Parathyroid adenoma (tissue), 2 donors: Measurements from ENCODE around the gene ARL6IP5.

Source experiments
- H2AFZ ChIP-seq: fragments of 300-600 bp; sonication (generic); one replicate; pipeline ENCODE4 v1.7.0; 2017; ENCODE audit warnings: antibody characterized with exemption, mild to moderate bottlenecking
- H3K27ac ChIP-seq: fragments of 300-600 bp; sonication (generic); one replicate; pipeline ENCODE4 v1.7.0; 2017
- H3K27me3 ChIP-seq: fragments of 300-600 bp; sonication (generic); one replicate; pipeline ENCODE4 v1.7.0; 2017; ENCODE audit warnings: low read length; ENCODE audit not compliant: control insufficient read depth, insufficient read depth
- H3K36me3 ChIP-seq: fragments of 300-600 bp; sonication (generic); one replicate; pipeline ENCODE4 v1.7.0; 2017; ENCODE audit warnings: low read length; ENCODE audit not compliant: control insufficient read depth, insufficient read depth
- H3K4me1 ChIP-seq: fragments of 300-600 bp; sonication (generic); one replicate; pipeline ENCODE4 v1.7.0; 2017; ENCODE audit warnings: control low read depth
- H3K4me2 ChIP-seq: fragments of 300-600 bp; sonication (generic); one replicate; pipeline ENCODE4 v1.7.0; 2017; ENCODE audit warnings: low read length
- H3K4me3 ChIP-seq: fragments of 300-600 bp; sonication (generic); one replicate; pipeline ENCODE4 v1.7.0; 2017; ENCODE audit warnings: low read depth, low read length
- H3K79me2 ChIP-seq: fragments of 300-600 bp; sonication (generic); one replicate; pipeline ENCODE4 v1.7.0; 2017; ENCODE audit warnings: control low read depth
- H3K9ac ChIP-seq: fragments of 300-600 bp; sonication (generic); one replicate; pipeline ENCODE4 v1.7.0; 2017; ENCODE audit warnings: mild to moderate bottlenecking
- H3K9me3 ChIP-seq: fragments of 300-600 bp; sonication (generic); one replicate; pipeline ENCODE4 v1.7.0; 2017; ENCODE audit warnings: low read length; ENCODE audit not compliant: control insufficient read depth
- TF ChIP-seq, protein P1 (sequence below): fragments of 300-600 bp; sonication (generic); IDR thresholded peaks from one replicate; pipeline ENCODE4 v1.7.0; 2017; ENCODE audit warnings: antibody characterized with exemption, mild to moderate bottlenecking
- donor health status: primary hyperparathyroidism.

The ARL6IP5 gene

GRCh38 chr3:69121950-69122349, 37.2 kb downstream of the ARL6IP5 start:
- Histone ChIP-seq H3K9me3 (no peaks in the 10 kb centered on the region), H3K9ac (no peak overlapping the region), H3K4me3 (no peak overlapping the region), H3K79me2 (no peaks in the 10 kb centered on the region), H3K27ac (no peak overlapping the region), H3K27me3 (no peaks in the 10 kb centered on the region), H3K36me3 (no peaks in the 10 kb centered on the region), H3K4me1 (peaks cover 3% of the 10 kb centered on the region), H2AFZ (peak overlapping the region; percentile 3), H3K4me2 (no peak overlapping the region)
- TF ChIP-seq, protein P1, sequence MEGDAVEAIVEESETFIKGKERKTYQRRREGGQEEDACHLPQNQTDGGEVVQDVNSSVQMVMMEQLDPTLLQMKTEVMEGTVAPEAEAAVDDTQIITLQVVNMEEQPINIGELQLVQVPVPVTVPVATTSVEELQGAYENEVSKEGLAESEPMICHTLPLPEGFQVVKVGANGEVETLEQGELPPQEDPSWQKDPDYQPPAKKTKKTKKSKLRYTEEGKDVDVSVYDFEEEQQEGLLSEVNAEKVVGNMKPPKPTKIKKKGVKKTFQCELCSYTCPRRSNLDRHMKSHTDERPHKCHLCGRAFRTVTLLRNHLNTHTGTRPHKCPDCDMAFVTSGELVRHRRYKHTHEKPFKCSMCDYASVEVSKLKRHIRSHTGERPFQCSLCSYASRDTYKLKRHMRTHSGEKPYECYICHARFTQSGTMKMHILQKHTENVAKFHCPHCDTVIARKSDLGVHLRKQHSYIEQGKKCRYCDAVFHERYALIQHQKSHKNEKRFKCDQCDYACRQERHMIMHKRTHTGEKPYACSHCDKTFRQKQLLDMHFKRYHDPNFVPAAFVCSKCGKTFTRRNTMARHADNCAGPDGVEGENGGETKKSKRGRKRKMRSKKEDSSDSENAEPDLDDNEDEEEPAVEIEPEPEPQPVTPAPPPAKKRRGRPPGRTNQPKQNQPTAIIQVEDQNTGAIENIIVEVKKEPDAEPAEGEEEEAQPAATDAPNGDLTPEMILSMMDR = no peak

GRCh38 chr3:69122403-69122802, 37.7 kb downstream of the ARL6IP5 start, which contains the start of gene LMOD3:
Gene LMOD3 (minus strand): TSS chr3:69122595. CDS start chr3:69122386, 209 bp downstream.
- TF ChIP-seq, protein P1 = no peak
- Histone ChIP-seq H3K36me3 (no peaks in the 10 kb centered on the region), H3K9me3 (no peaks in the 10 kb centered on the region), H3K79me2 (no peaks in the 10 kb centered on the region), H3K4me3 (no peak within 1 kb of the TSS), H3K27me3 (no peaks in the 10 kb centered on the region), H3K4me2 (no peak within 1 kb of the TSS), H2AFZ (peak within 1 kb of the TSS; percentile 3), H3K9ac (no peak within 1 kb of the TSS), H3K27ac (no peak within 1 kb of the TSS), H3K4me1 (peaks cover 3% of the 10 kb centered on the region)

GRCh38 chr3:69126216-69126615, 41.5 kb downstream of the ARL6IP5 start:
- H3K36me3 ChIP-seq = no peaks in the 10 kb centered on the region
- no peak overlapping the region for H3K4me3 ChIP-seq
- no peak overlapping the region for H3K27ac ChIP-seq
- H3K27me3 ChIP-seq = no peaks in the 10 kb centered on the region
- no peaks in the 10 kb centered on the region for H3K9me3 ChIP-seq
- H3K9ac ChIP-seq = no peak overlapping the region
- H3K4me2 ChIP-seq = no peak overlapping the region
- H3K4me1 ChIP-seq = peaks cover 3% of the 10 kb centered on the region
- TF ChIP-seq, protein P1 = no peak
- no peaks in the 10 kb centered on the region for H3K79me2 ChIP-seq
- H2AFZ ChIP-seq = no peak overlapping the region

GRCh38 chr3:69126999-69127398, 42.3 kb downstream of the ARL6IP5 start:
- TF ChIP-seq, protein P1 = no peak
- H3K9me3 ChIP-seq = no peaks in the 10 kb centered on the region
- no peak overlapping the region for H3K4me2 ChIP-seq
- H3K9ac ChIP-seq = no peak overlapping the region
- no peak overlapping the region for H3K4me3 ChIP-seq
- H3K27ac ChIP-seq = no peak overlapping the region
- H3K79me2 ChIP-seq = no peaks in the 10 kb centered on the region
- H3K36me3 ChIP-seq = no peaks in the 10 kb centered on the region
- H3K27me3 ChIP-seq = no peaks in the 10 kb centered on the region
- no peak overlapping the region for H2AFZ ChIP-seq
- peaks cover 2% of the 10 kb centered on the region for H3K4me1 ChIP-seq

- Histone ChIP-seq H3K4me1 (peaks cover 2% of the 10 kb centered on the region), H3K9me3 (no peaks in the 10 kb centered on the region), H3K9ac (no peak overlapping the region), H3K4me2 (no peak overlapping the region), H3K4me3 (no peak overlapping the region), H3K27ac (no peak overlapping the region), H3K79me2 (no peaks in the 10 kb centered on the region), H3K27me3 (no peaks in the 10 kb centered on the region), H2AFZ (no peak overlapping the region), H3K36me3 (no peaks in the 10 kb centered on the region)
- TF ChIP-seq, protein P1 = no peak
Measured at GRCh38 chr3:69128509-69128908, 43.8 kb downstream of the ARL6IP5 start.
